Fibroblast of the aortic adventitia (primary cell): ENCODE measurements around the gene SARNP. TPM values are rescaled to one million over a fixed set of nuclear protein-coding genes. Genes with fewer than 3 reads are reported as not detected.
"Not testable (repeated sequence)": the region's sequence is repeated elsewhere in the genome, so short reads cannot be mapped to it uniquely, and the experiment has no call there.

Experiments used
- DNase-seq: peaks from one replicate; pipeline ENCODE4 v3.0.0-alpha.2; 2010; ENCODE audit warnings: low read depth
- H3K4me3 ChIP-seq: 2 replicates; pipeline ENCODE4 v1.5.1; 2011; ENCODE audit warnings: low read depth, mild to moderate bottlenecking, control low read depth, low read length, moderate library complexity
- CTCF ChIP-seq: IDR thresholded peaks from 2 replicates; pipeline ENCODE4 v1.5.1; 2011; ENCODE audit warnings: mild to moderate bottlenecking, low read length, control low read depth, inconsistent platforms; ENCODE audit not compliant: insufficient read depth
- total RNA-seq: library from RNA; depleted of rRNA; stranded (reverse); fragments of >200 nt; gene quantifications from 2 replicates; pipeline ENCODE4 v1.2.3, GENCODE V29; 2012; ENCODE audit warnings: low replicate concordance

The SARNP gene
- total RNA-seq = 84.6 and 165 TPM in 2 replicates

- H3K4me3 ChIP-seq = peak within 1 kb of the TSS; percentile 98
- DNase-seq = peak; percentile 100
- no peak for TF ChIP-seq CTCF
Measured at GRCh38 chr12:55817345-55818139, at the start of gene SARNP, which contains the start of gene ORMDL2. TSS of gene SARNP (minus strand) at chr12:55817724. CDS start at chr12:55817701, 23 bp downstream. TSS of gene ORMDL2 (plus strand) at chr12:55818041. CDS start at chr12:55819000, 959 bp downstream.

GRCh38 chr12:55866454-55867004 is 49.0 kb upstream of the SARNP start:
- not testable (repeated sequence) for H3K4me3 ChIP-seq, DNase-seq

- TF ChIP-seq CTCF = no peak
- DNase-seq = no peak
- no peak overlapping the region for H3K4me3 ChIP-seq
Measured at GRCh38 chr12:55865327-55865726, 47.8 kb upstream of the SARNP start.

- not testable (repeated sequence) for DNase-seq
Measured at GRCh38 chr12:55862931-55863330, 45.4 kb upstream of the SARNP start.

GRCh38 chr12:55862286-55862685 is 44.8 kb upstream of the SARNP start:
- peak; percentile 60 for DNase-seq
- H3K4me3 ChIP-seq = no peak overlapping the region

More at GRCh38 chr12:55862931-55863330, 45.4 kb upstream of the SARNP start:
- H3K4me3 ChIP-seq = not testable (repeated sequence)

GRCh38 chr12:55861871-55862270 is 44.3 kb upstream of the SARNP start:
- no peak for TF ChIP-seq CTCF
- no peak for DNase-seq
- H3K4me3 ChIP-seq = no peak overlapping the region

More at GRCh38 chr12:55862286-55862685, 44.8 kb upstream of the SARNP start:
- no peak for TF ChIP-seq CTCF

GRCh38 chr12:55861396-55861795 is 43.9 kb upstream of the SARNP start:
- TF ChIP-seq CTCF = no peak

More at GRCh38 chr12:55861396-55861795, 43.9 kb upstream of the SARNP start:
- DNase-seq = no peak
- H3K4me3 ChIP-seq = no peak overlapping the region
